T-helper 17 cell (primary cell): ENCODE data around the gene PPFIA4. TPM values are rescaled to one million over a fixed set of nuclear protein-coding genes. Genes with fewer than 3 reads are reported as not detected.
"Not testable (repeated sequence)": the region's sequence is repeated elsewhere in the genome, so short reads cannot be mapped to it uniquely, and the experiment has no call there.

Experiments used
- ATAC-seq: fragments of 150-1000 bp; cut with Tn5 transposase; 2 replicates; pipeline ENCODE4 v1.10.0; 2021; ENCODE audit warnings: mild to moderate bottlenecking, moderate library complexity
- DNase-seq, 3 donors: peaks; one replicate each; pipeline versions ENCODE4 v3.0.0 to v3.0.0-alpha.2; 2020 to 2021
- H3K9me3 ChIP-seq: one replicate; pipeline ENCODE4 v1.7.0; 2013; ENCODE audit warnings: low read length, mild to moderate bottlenecking; ENCODE audit not compliant: control insufficient read depth, poor library complexity, severe bottlenecking
- H3K27ac Mint-ChIP-seq: one replicate; pipeline ENCODE4 v1.8.0; 2022; ENCODE audit warnings: mild to moderate bottlenecking, moderate library complexity, mixed read lengths
- H3K27me3 Mint-ChIP-seq: one replicate; pipeline ENCODE4 v1.8.0; 2022; ENCODE audit warnings: mixed read lengths
- H3K36me3 Mint-ChIP-seq: one replicate; pipeline ENCODE4 v1.8.0; 2022; ENCODE audit warnings: low read depth, mixed read lengths
- H3K4me1 Mint-ChIP-seq: one replicate; pipeline ENCODE4 v1.8.0; 2022; ENCODE audit warnings: mild to moderate bottlenecking, mixed read lengths
- H3K4me3 Mint-ChIP-seq: one replicate; pipeline ENCODE4 v1.8.0; 2022; ENCODE audit warnings: mild to moderate bottlenecking, moderate library complexity, mixed read lengths
- total RNA-seq, 4 donors: library from RNA in 2 of 4; stranded (reverse) in 2 of 4; gene quantifications; one replicate each; pipeline ENCODE4 v1.2.3 and lab custom pipeline; 2022 to 2026

Gene PPFIA4
- total RNA-seq (1 to 10 TPM in 1 of 2 donors, under 1 TPM in 1; 0.81 to 1.5 TPM), total RNA-seq (lab: John Stamatoyannopoulos, UW) (2.3 to 2.6 reads per million in 2 donors)

DNA sequence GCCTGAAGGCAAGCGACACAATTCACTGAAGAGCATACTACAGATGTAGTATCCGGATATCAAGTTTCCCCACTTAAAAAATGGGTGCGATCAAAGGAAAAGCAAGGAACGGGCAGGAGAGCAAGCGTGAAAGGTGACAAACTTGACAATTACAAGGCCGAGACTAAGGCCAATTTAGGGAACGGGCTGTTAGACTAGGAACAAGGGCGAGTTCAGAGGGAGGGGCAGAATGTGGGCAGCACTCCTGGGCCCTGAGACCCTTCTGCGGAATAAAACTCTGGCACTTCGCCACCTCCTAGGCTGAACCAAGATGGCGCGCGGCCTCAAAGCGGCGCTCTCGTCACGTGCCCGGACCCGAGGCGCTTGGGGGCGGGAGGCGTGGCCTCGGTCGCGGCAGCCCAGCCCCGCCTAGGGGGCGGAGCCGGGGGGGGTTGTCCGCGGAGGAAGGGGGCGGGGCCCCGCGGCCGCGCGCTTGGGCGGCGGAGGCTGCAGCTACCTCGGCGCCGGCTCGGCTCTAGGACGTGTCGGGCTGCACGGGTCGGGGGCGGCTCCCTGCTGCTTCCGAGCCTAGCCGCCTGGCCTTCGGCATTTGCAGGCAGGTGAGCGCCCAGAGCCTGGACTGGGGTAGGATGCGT lies at the start of gene PPFIA4:
Gene PPFIA4 (plus strand): TSS at position 461 of the 635 bp plus-strand sequence. CDS start 12,518 bp downstream, outside the sequence.
- no peaks in the 10 kb centered on the region for H3K9me3 ChIP-seq
- H3K4me1 Mint-ChIP-seq = peaks cover 9% of the 10 kb centered on the region
- no peaks in the 10 kb centered on the region for H3K36me3 Mint-ChIP-seq
- ATAC-seq (peak; percentile 94), DNase-seq (peak; percentile 83 to 87 (median 85))
- H3K4me3 Mint-ChIP-seq = peak within 1 kb of the TSS; percentile 87
- peaks cover 5% of the 10 kb centered on the region for H3K27me3 Mint-ChIP-seq
- peak within 1 kb of the TSS; percentile 60 for H3K27ac Mint-ChIP-seq

DNA sequence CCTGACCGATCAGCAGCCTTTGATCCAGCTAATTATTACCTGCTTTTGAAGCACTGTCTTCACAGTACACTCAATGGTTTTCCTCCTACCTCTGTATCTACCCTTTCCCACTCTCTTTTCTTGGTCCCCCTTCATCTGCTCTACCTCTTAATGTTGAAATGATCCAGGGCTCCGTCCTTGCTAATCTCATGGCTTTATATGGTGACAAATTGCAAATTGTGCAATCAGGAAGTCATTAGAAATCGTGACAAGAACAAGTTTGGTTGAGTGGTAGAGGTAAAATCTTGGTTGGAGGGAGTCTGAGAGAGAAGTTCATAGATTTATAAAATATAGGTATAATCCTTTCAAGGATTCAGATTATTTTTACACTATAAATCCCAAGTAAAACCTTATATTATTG lies 49.7 kb upstream of the PPFIA4 start:
- no peak overlapping the region for H3K27ac Mint-ChIP-seq
- no peak for ATAC-seq

GRCh38 chr1:202979459-202979858 lies 46.8 kb upstream of the PPFIA4 start:
- H3K36me3 Mint-ChIP-seq = peaks cover 8% of the 10 kb centered on the region
- no peak for ATAC-seq
- H3K4me3 Mint-ChIP-seq = no peak overlapping the region
- H3K27ac Mint-ChIP-seq = no peak overlapping the region
- DNase-seq = no peak
- peaks cover 3% of the 10 kb centered on the region for H3K4me1 Mint-ChIP-seq
- peaks cover 46% of the 10 kb centered on the region for H3K27me3 Mint-ChIP-seq
- H3K9me3 ChIP-seq = no peaks in the 10 kb centered on the region

More for the DNA sequence above, 49.7 kb upstream of the PPFIA4 start:
- H3K4me3 Mint-ChIP-seq = no peak overlapping the region
- peaks cover 46% of the 10 kb centered on the region for H3K27me3 Mint-ChIP-seq
- no peaks in the 10 kb centered on the region for H3K9me3 ChIP-seq
- DNase-seq = no peak
- H3K4me1 Mint-ChIP-seq = peaks cover 3% of the 10 kb centered on the region
- peaks cover 8% of the 10 kb centered on the region for H3K36me3 Mint-ChIP-seq

DNA sequence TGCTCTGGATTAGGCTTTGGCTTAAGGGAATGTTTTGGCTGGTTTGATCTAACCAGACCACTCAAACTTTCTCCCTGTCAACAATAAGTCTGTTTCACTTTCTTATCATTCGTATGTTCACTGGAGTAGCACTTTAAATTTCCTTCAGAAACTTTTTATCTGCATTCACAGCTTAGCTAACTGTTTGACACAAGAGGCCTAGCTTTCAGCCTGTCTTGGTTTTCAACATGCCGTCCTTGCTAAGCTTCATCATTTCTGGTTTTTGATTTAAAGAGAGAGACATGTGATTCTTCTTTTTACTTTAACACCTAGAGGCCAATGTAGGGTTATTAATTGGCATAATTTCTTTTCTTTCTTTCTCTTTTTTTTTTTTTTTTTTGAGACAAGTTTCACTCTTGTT lies 44.4 kb upstream of the PPFIA4 start:
- peaks cover 7% of the 10 kb centered on the region for H3K36me3 Mint-ChIP-seq
- no peak overlapping the region for H3K4me3 Mint-ChIP-seq
- H3K27ac Mint-ChIP-seq = no peak overlapping the region
- no peak for DNase-seq
- no peak for ATAC-seq
- H3K4me1 Mint-ChIP-seq = no peaks in the 10 kb centered on the region
- H3K27me3 Mint-ChIP-seq = peaks cover 45% of the 10 kb centered on the region
- H3K9me3 ChIP-seq = no peaks in the 10 kb centered on the region

DNA sequence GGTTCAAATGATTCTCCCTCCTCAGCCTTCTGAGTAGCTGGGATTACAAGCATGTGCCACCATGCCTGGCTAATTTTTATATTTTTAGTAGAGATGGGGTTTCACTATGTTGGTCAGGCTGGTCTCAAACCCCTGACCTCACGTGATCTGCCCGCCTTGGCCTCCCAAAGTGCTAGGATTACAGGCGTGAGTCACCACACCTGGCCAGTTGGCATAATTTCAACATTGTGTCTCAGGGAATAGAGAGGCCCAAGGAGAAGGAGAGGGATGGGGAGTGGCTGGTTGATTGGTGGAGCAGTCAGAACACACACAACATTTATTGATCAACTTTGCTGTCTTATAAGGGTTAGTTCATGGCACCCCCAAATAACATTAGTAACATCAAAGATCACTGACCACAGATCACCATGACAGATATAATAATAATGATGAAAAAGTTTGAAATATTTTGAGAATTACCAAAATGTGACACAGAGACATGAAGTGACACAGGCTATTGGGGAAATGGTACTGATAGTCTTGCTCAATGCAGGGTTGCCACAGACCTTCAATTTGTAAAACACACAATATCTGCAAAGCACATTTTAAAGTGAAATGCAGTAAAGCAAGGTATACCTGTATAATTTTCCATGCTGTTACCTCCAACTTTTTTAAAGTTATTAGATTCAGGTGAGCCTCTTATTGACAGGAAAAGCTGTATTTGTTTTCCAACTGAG lies 43.4 kb upstream of the PPFIA4 start:
- no peak for ATAC-seq
- no peak for DNase-seq
- Mint-ChIP-seq H3K36me3 (peaks cover 7% of the 10 kb centered on the region), H3K27ac (no peak overlapping the region), H3K27me3 (peaks cover 42% of the 10 kb centered on the region), H3K4me3 (no peak overlapping the region), H3K4me1 (no peaks in the 10 kb centered on the region)
- H3K9me3 ChIP-seq = no peaks in the 10 kb centered on the region

DNA sequence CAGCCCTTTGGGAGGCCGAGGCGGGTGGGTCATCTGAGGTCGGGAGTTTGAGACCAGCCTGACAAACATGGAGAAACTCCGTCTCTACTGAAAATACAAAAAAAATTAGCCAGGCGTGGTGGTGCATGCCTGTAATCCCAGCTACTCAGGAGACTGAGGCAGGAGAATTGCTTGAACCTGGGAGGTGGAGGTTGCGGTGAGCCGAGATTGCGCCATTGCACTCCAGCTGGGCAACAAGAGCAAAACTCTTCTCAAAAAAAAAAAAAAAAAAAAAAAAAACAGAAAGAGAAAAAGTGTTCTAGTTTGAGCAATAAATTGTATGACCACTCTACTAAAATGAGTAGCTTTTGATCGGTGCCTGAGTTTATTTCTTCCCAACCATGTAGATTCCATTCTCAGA lies 40.2 kb upstream of the PPFIA4 start:
- not testable (repeated sequence) for H3K9me3 ChIP-seq, ATAC-seq, DNase-seq, H3K4me1 Mint-ChIP-seq, H3K27ac Mint-ChIP-seq, H3K4me3 Mint-ChIP-seq, H3K36me3 Mint-ChIP-seq
- peaks cover 32% of the 10 kb centered on the region for H3K27me3 Mint-ChIP-seq

GRCh38 chr1:202987255-202987654 lies 39.0 kb upstream of the PPFIA4 start:
- no peak overlapping the region for H3K27ac Mint-ChIP-seq
- H3K4me3 Mint-ChIP-seq = no peak overlapping the region
- no peaks in the 10 kb centered on the region for H3K9me3 ChIP-seq
- ATAC-seq (no peak), DNase-seq (no peak)
- H3K27me3 Mint-ChIP-seq = peaks cover 43% of the 10 kb centered on the region
- peaks cover 5% of the 10 kb centered on the region for H3K36me3 Mint-ChIP-seq
- no peaks in the 10 kb centered on the region for H3K4me1 Mint-ChIP-seq

DNA sequence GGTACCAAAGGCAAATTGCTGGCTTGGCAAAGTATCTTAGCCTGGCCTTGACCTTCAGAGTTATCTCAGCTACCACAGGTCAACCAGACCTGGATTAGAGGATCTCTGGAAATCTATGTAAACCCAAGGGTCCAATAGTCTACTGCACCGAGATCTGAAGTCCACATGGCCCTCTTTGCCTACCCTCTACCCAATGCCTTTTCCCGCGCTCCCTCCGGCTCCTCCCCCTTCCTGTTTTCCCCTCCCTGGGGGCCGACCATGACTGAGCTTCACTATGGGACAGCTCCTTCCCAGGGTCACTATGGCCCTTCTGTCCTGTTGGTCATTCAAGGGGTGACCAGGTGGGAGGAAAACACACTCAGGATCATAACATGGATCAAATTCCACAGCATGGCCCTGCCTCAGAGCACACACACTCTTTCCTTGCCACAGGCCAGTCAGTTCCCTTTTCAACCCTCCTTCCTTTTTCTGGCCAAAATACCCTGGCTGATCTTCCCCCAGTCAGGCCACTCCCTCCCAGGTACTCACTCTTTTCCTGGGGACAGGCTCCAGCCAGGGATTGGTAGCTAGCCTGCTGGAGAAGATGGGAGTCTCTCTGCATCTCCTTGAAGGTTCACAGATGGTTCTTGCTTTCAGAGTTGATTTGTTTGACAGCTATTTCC lies 38.2 kb upstream of the PPFIA4 start:
- DNase-seq (no peak), ATAC-seq (no peak)
- no peak overlapping the region for H3K27ac Mint-ChIP-seq
- H3K36me3 Mint-ChIP-seq = peaks cover 5% of the 10 kb centered on the region
- no peaks in the 10 kb centered on the region for H3K9me3 ChIP-seq
- H3K4me1 Mint-ChIP-seq = no peaks in the 10 kb centered on the region
- no peak overlapping the region for H3K4me3 Mint-ChIP-seq
- peaks cover 50% of the 10 kb centered on the region for H3K27me3 Mint-ChIP-seq

GRCh38 chr1:202989879-202990278 lies 36.4 kb upstream of the PPFIA4 start:
- Mint-ChIP-seq H3K27me3 (peaks cover 68% of the 10 kb centered on the region), H3K36me3 (peaks cover 5% of the 10 kb centered on the region), H3K4me3 (no peak overlapping the region), H3K4me1 (no peaks in the 10 kb centered on the region), H3K27ac (no peak overlapping the region)
- DNase-seq = no peak
- ATAC-seq = no peak
- no peaks in the 10 kb centered on the region for H3K9me3 ChIP-seq

GRCh38 chr1:202991112-202991511 lies 35.2 kb upstream of the PPFIA4 start:
- no peak for DNase-seq
- H3K27ac Mint-ChIP-seq = no peak overlapping the region

GRCh38 chr1:202994756-202995155 lies 31.5 kb upstream of the PPFIA4 start:
- no peaks in the 10 kb centered on the region for H3K9me3 ChIP-seq
- no peak overlapping the region for H3K27ac Mint-ChIP-seq
- peaks cover 2% of the 10 kb centered on the region for H3K36me3 Mint-ChIP-seq
- DNase-seq (no peak), ATAC-seq (no peak)
- peaks cover 81% of the 10 kb centered on the region for H3K27me3 Mint-ChIP-seq
- no peak overlapping the region for H3K4me3 Mint-ChIP-seq
- peaks cover 7% of the 10 kb centered on the region for H3K4me1 Mint-ChIP-seq

More at GRCh38 chr1:202991112-202991511, 35.2 kb upstream of the PPFIA4 start:
- ATAC-seq = no peak
- Mint-ChIP-seq H3K27me3 (peaks cover 79% of the 10 kb centered on the region), H3K4me3 (no peak overlapping the region), H3K36me3 (peaks cover 5% of the 10 kb centered on the region), H3K4me1 (no peaks in the 10 kb centered on the region)
- H3K9me3 ChIP-seq = no peaks in the 10 kb centered on the region

GRCh38 chr1:202998836-202999750 lies 27.2 kb upstream of the PPFIA4 start:
- Mint-ChIP-seq H3K4me3 (peak overlapping the region; percentile 36), H3K27me3 (peaks cover 44% of the 10 kb centered on the region), H3K4me1 (peaks cover 11% of the 10 kb centered on the region), H3K36me3 (no peaks in the 10 kb centered on the region), H3K27ac (peak overlapping the region; percentile 43)
- ATAC-seq = peak; percentile 64
- DNase-seq = peak; percentile 16 to 57 (median 24)
- H3K9me3 ChIP-seq = no peaks in the 10 kb centered on the region
